BLaER1 (cell line): ENCODE results near the gene PLOD3.

Source experiments
- H3K27ac ChIP-seq: shearing (Covaris generic); formaldehyde crosslinking; 2 replicates; pipeline ENCODE4 v1.8.1; 2022
- H3K27me3 ChIP-seq: shearing (Covaris generic); formaldehyde crosslinking; 2 replicates; pipeline ENCODE4 v1.8.1; 2022
- H3K36me3 ChIP-seq: shearing (Covaris generic); formaldehyde crosslinking; 2 replicates; pipeline ENCODE4 v1.8.1; 2022
- H3K4me1 ChIP-seq: shearing (Covaris generic); formaldehyde crosslinking; 2 replicates; pipeline ENCODE4 v1.8.1; 2022
- H3K4me2 ChIP-seq: shearing (Covaris generic); formaldehyde crosslinking; 2 replicates; pipeline ENCODE4 v1.8.1; 2022
- H3K4me3 ChIP-seq: shearing (Covaris generic); formaldehyde crosslinking; 2 replicates; pipeline ENCODE4 v1.8.1; 2022
- H3K9ac ChIP-seq: shearing (Covaris generic); formaldehyde crosslinking; 2 replicates; pipeline ENCODE4 v1.8.1; 2022
- H3K9me3 ChIP-seq: shearing (Covaris generic); formaldehyde crosslinking; 2 replicates; pipeline ENCODE4 v1.8.1; 2022
- H4K20me1 ChIP-seq: shearing (Covaris generic); formaldehyde crosslinking; 2 replicates; pipeline ENCODE4 v1.8.1; 2022
- Cebpa-rat ChIP-seq: shearing (Covaris generic); IDR thresholded peaks from 2 replicates; pipeline ENCODE4 v1.8.1; 2022

The PLOD3 gene

GRCh38 chr7:101186194-101186593 lies 31.2 kb downstream of the PLOD3 start:
- Histone ChIP-seq H3K4me2 (no peak overlapping the region), H4K20me1 (no peaks in the 10 kb centered on the region), H3K27ac (no peak overlapping the region), H3K4me3 (no peak overlapping the region), H3K9ac (no peak overlapping the region), H3K27me3 (peaks cover 15% of the 10 kb centered on the region), H3K36me3 (no peaks in the 10 kb centered on the region), H3K4me1 (no peaks in the 10 kb centered on the region), H3K9me3 (no peaks in the 10 kb centered on the region)
- TF ChIP-seq Cebpa-rat: no peak

GRCh38 chr7:101185258-101185839 lies 32.0 kb downstream of the PLOD3 start:
- Histone ChIP-seq H3K27me3 (peaks cover 23% of the 10 kb centered on the region), H3K9ac (no peak overlapping the region), H4K20me1 (no peaks in the 10 kb centered on the region), H3K4me1 (peaks cover 2% of the 10 kb centered on the region; the same call in 1 of the 2 replicates), H3K36me3 (no peaks in the 10 kb centered on the region), H3K27ac (no peak overlapping the region), H3K4me3 (no peak overlapping the region), H3K9me3 (no peaks in the 10 kb centered on the region), H3K4me2 (no peak overlapping the region)
- TF ChIP-seq Cebpa-rat: no peak

GRCh38 chr7:101180130-101180755 lies 37.1 kb downstream of the PLOD3 start, which contains the start of gene NAT16:
Gene NAT16 (minus strand): TSS chr7:101180293. CDS start chr7:101174807, 5,486 bp downstream.
- Histone ChIP-seq H3K9me3 (no peaks in the 10 kb centered on the region), H3K27me3 (peaks cover 75% of the 10 kb centered on the region), H4K20me1 (no peaks in the 10 kb centered on the region), H3K27ac (no peak within 1 kb of the TSS), H3K4me2 (peak within 1 kb of the TSS; percentile 83), H3K9ac (no peak within 1 kb of the TSS), H3K4me3 (peak within 1 kb of the TSS; percentile 58), H3K4me1 (peaks cover 35% of the 10 kb centered on the region), H3K36me3 (no peaks in the 10 kb centered on the region)
- no peak for TF ChIP-seq Cebpa-rat

GRCh38 chr7:101179713-101180112 lies 37.7 kb downstream of the PLOD3 start:
- no peaks in the 10 kb centered on the region for H4K20me1 ChIP-seq
- H3K27ac ChIP-seq: no peak overlapping the region
- no peak overlapping the region for H3K9ac ChIP-seq
- no peaks in the 10 kb centered on the region for H3K9me3 ChIP-seq
- peaks cover 38% of the 10 kb centered on the region for H3K4me1 ChIP-seq
- H3K4me2 ChIP-seq: peak overlapping the region; percentile 83
- no peak for TF ChIP-seq Cebpa-rat
- no peaks in the 10 kb centered on the region for H3K36me3 ChIP-seq
- peak overlapping the region; percentile 58 for H3K4me3 ChIP-seq
- H3K27me3 ChIP-seq: peaks cover 80% of the 10 kb centered on the region

GRCh38 chr7:101179117-101179516 lies 38.3 kb downstream of the PLOD3 start:
- Histone ChIP-seq H3K27me3 (peaks cover 86% of the 10 kb centered on the region), H3K9ac (no peak overlapping the region)

GRCh38 chr7:101177644-101178043 lies 39.7 kb downstream of the PLOD3 start:
- no peaks in the 10 kb centered on the region for H3K36me3 ChIP-seq
- no peak for TF ChIP-seq Cebpa-rat
- no peak overlapping the region for H3K9ac ChIP-seq
- H3K9me3 ChIP-seq: peaks cover 19% of the 10 kb centered on the region
- H3K27me3 ChIP-seq: peaks cover 100% of the 10 kb centered on the region
- no peak overlapping the region for H3K4me2 ChIP-seq
- H3K4me3 ChIP-seq: no peak overlapping the region
- peaks cover 59% of the 10 kb centered on the region for H3K4me1 ChIP-seq
- H3K27ac ChIP-seq: no peak overlapping the region
- H4K20me1 ChIP-seq: no peaks in the 10 kb centered on the region

More at GRCh38 chr7:101179117-101179516, 38.3 kb downstream of the PLOD3 start:
- Histone ChIP-seq H4K20me1 (no peaks in the 10 kb centered on the region), H3K4me3 (peak overlapping the region; percentile 58), H3K4me2 (peak overlapping the region; percentile 83), H3K36me3 (no peaks in the 10 kb centered on the region), H3K9me3 (peaks cover 4% of the 10 kb centered on the region), H3K27ac (no peak overlapping the region), H3K4me1 (peaks cover 44% of the 10 kb centered on the region)
- no peak for TF ChIP-seq Cebpa-rat

- TF ChIP-seq Cebpa-rat: no peak
- Histone ChIP-seq H3K9me3 (peaks cover 24% of the 10 kb centered on the region), H3K4me2 (0 out of 2 replicates have a peak overlapping the region, but pooled peaks have one; percentile 28), H3K9ac (no peak overlapping the region), H4K20me1 (peaks cover 5% of the 10 kb centered on the region; the same call in 1 of the 2 replicates), H3K4me1 (peaks cover 79% of the 10 kb centered on the region), H3K27ac (no peak overlapping the region), H3K4me3 (no peak overlapping the region), H3K36me3 (no peaks in the 10 kb centered on the region), H3K27me3 (peaks cover 100% of the 10 kb centered on the region)
These were observed 41.7 kb downstream of the PLOD3 start for GRCh38 chr7:101175664-101176063.

GRCh38 chr7:101174322-101174854 lies 43.0 kb downstream of the PLOD3 start:
- no peaks in the 10 kb centered on the region for H3K36me3 ChIP-seq
- H3K4me2 ChIP-seq: peak overlapping the region; percentile 96
- H3K9ac ChIP-seq: no peak overlapping the region
- peaks cover 80% of the 10 kb centered on the region for H3K4me1 ChIP-seq
- H3K27me3 ChIP-seq: peaks cover 100% of the 10 kb centered on the region
- peak overlapping the region; percentile 55 for H3K4me3 ChIP-seq
- peaks cover 24% of the 10 kb centered on the region for H3K9me3 ChIP-seq
- H4K20me1 ChIP-seq: peaks cover 15% of the 10 kb centered on the region
- no peak for TF ChIP-seq Cebpa-rat
- no peak overlapping the region for H3K27ac ChIP-seq

- Histone ChIP-seq H3K4me2 (peak overlapping the region; percentile 96), H3K27ac (no peak overlapping the region), H3K36me3 (no peaks in the 10 kb centered on the region), H3K9ac (no peak overlapping the region), H3K27me3 (peaks cover 100% of the 10 kb centered on the region), H3K4me1 (peaks cover 85% of the 10 kb centered on the region), H3K9me3 (peaks cover 24% of the 10 kb centered on the region), H3K4me3 (peak overlapping the region; percentile 55), H4K20me1 (peaks cover 19% of the 10 kb centered on the region)
- TF ChIP-seq Cebpa-rat: no peak
These were observed 43.6 kb downstream of the PLOD3 start for GRCh38 chr7:101173752-101174244.
